NCI-H460 (cell line): ENCODE data around the gene EHD4. TPM values are rescaled to one million over a fixed set of nuclear protein-coding genes. Genes with fewer than 3 reads are reported as not detected.

Experiments
- DNase-seq: peaks from one replicate; pipeline ENCODE4 v3.0.0-alpha.2; 2016; ENCODE audit warnings: low read depth; ENCODE audit errors: extremely low read depth
- total RNA-seq: library from RNA; depleted of rRNA; stranded (reverse); fragments of >200 nt; shearing (Covaris generic); gene quantifications from 2 replicates; pipeline ENCODE4 v1.2.3, GENCODE V29; 2014

EHD4 gene
- total RNA-seq, 1 experiment from 2014 or later: 7.4 TPM

- no peak for DNase-seq
Measured at GRCh38 chr15:41981371-41982132, 9.2 kb upstream of the EHD4 start.

GRCh38 chr15:41980654-41981323 lies 8.4 kb upstream of the EHD4 start:
- DNase-seq: no peak

GRCh38 chr15:41979493-41980266 lies 7.3 kb upstream of the EHD4 start:
- DNase-seq: no peak

- DNase-seq: no peak
Measured at GRCh38 chr15:41978534-41978933, 6.2 kb upstream of the EHD4 start.

GRCh38 chr15:41977757-41978383 lies 5.5 kb upstream of the EHD4 start:
- no peak for DNase-seq

- no peak for DNase-seq
Measured at GRCh38 chr15:41975669-41976068, 3.3 kb upstream of the EHD4 start.

- DNase-seq: no peak
Measured at GRCh38 chr15:41974041-41974440, 1.7 kb upstream of the EHD4 start.

- no peak for DNase-seq
Measured at GRCh38 chr15:41971895-41972252, 483 bp downstream of the EHD4 start.

GRCh38 chr15:41971089-41971894 lies 1.1 kb downstream of the EHD4 start:
- DNase-seq: peak; percentile 25

GRCh38 chr15:41970456-41970855 lies 1.9 kb downstream of the EHD4 start:
- DNase-seq: no peak

GRCh38 chr15:41969851-41970431 lies 2.4 kb downstream of the EHD4 start:
- no peak for DNase-seq

GRCh38 chr15:41968701-41969100 lies 3.7 kb downstream of the EHD4 start:
- no peak for DNase-seq

GRCh38 chr15:41967506-41968206 lies 4.7 kb downstream of the EHD4 start:
- DNase-seq: no peak

- DNase-seq: no peak
Measured at GRCh38 chr15:41966920-41967465, 5.4 kb downstream of the EHD4 start.

GRCh38 chr15:41966414-41966812 lies 5.9 kb downstream of the EHD4 start:
- no peak for DNase-seq

GRCh38 chr15:41965441-41966413 lies 6.6 kb downstream of the EHD4 start:
- no peak for DNase-seq

GRCh38 chr15:41961595-41962202 lies 10.7 kb downstream of the EHD4 start:
- no peak for DNase-seq
